Neural progenitor cell (in vitro differentiated cells): ENCODE data around the gene ZPR1. TPM values are rescaled to one million over a fixed set of nuclear protein-coding genes. Genes with fewer than 3 reads are reported as not detected.

Experiments
- DNase-seq: peaks from one replicate; pipeline ENCODE4 v3.0.0-alpha.2; 2016; ENCODE audit warnings: low spot score
- H2AFZ ChIP-seq: fragments of 200-600 bp; sonication (generic); replicated peaks from 2 replicates; pipeline ENCODE4 v1.6.1; 2016; ENCODE audit warnings: antibody characterized with exemption
- H3F3A ChIP-seq: fragments of 200-600 bp; sonication (generic); 2 replicates; pipeline ENCODE4 v1.6.1; 2016; ENCODE audit warnings: antibody characterized with exemption, low read depth
- H3K27ac ChIP-seq: fragments of 200-600 bp; sonication (generic); 2 replicates; pipeline ENCODE4 v1.5.1; 2016; ENCODE audit warnings: mild to moderate bottlenecking
- H3K27me3 ChIP-seq: fragments of 200-600 bp; sonication (generic); 2 replicates; pipeline ENCODE4 v1.6.1; 2016; ENCODE audit warnings: mild to moderate bottlenecking, moderate library complexity
- H3K36me3 ChIP-seq: fragments of 200-600 bp; sonication (generic); 2 replicates; pipeline ENCODE4 v1.5.1; 2016
- H3K4me1 ChIP-seq: fragments of 200-600 bp; sonication (generic); 2 replicates; pipeline ENCODE4 v1.6.1; 2016; ENCODE audit warnings: mixed run types
- H3K4me2 ChIP-seq: fragments of 200-600 bp; sonication (generic); 2 replicates; pipeline ENCODE4 v1.6.1; 2016
- H3K4me3 ChIP-seq: fragments of 200-600 bp; sonication (generic); 2 replicates; pipeline ENCODE4 v1.5.1; 2016
- H3K79me2 ChIP-seq: fragments of 200-600 bp; sonication (generic); 2 replicates; pipeline ENCODE4 v1.6.1; 2016; ENCODE audit warnings: low read depth
- H3K9ac ChIP-seq: fragments of 200-600 bp; sonication (generic); 2 replicates; pipeline ENCODE4 v1.6.1; 2016
- H3K9me3 ChIP-seq: fragments of 200-600 bp; sonication (generic); 2 replicates; pipeline ENCODE4 v1.5.1; 2016; ENCODE audit warnings: low read depth
- H4K20me1 ChIP-seq: fragments of 200-600 bp; sonication (generic); 2 replicates; pipeline ENCODE4 v1.6.1; 2016; ENCODE audit warnings: low read depth
- H3K27ac Mint-ChIP-seq: 3 replicates; pipeline ENCODE4 v1.8.0; 2021; ENCODE audit warnings: mixed read lengths
- H3K27me3 Mint-ChIP-seq: 2 replicates; pipeline ENCODE4 v1.8.0; 2022; ENCODE audit warnings: low read depth, mild to moderate bottlenecking, inconsistent platforms, moderate library complexity, mixed read lengths; ENCODE audit not compliant: insufficient read depth
- H3K36me3 Mint-ChIP-seq: 3 replicates; pipeline ENCODE4 v1.8.0; 2021; ENCODE audit warnings: mixed read lengths
- H3K4me1 Mint-ChIP-seq: 3 replicates; pipeline ENCODE4 v1.8.0; 2021; ENCODE audit warnings: mixed read lengths
- H3K4me3 Mint-ChIP-seq: 3 replicates; pipeline ENCODE4 v1.8.0; 2021; ENCODE audit warnings: mild to moderate bottlenecking, moderate library complexity, mixed read lengths
- H3K9me3 Mint-ChIP-seq: 3 replicates; pipeline ENCODE4 v1.8.0; 2020; ENCODE audit warnings: mixed read lengths
- CTCF ChIP-seq: fragments of 200-600 bp; sonication (generic); IDR thresholded peaks from 2 replicates; pipeline ENCODE4 v1.5.1; 2017; ENCODE audit warnings: antibody characterized with exemption, mild to moderate bottlenecking
- EZH2 ChIP-seq: fragments of 200-600 bp; sonication (generic); IDR thresholded peaks from 2 replicates; pipeline ENCODE4 v1.6.1; 2017; ENCODE audit warnings: antibody characterized with exemption, mild to moderate bottlenecking, moderate library complexity
- EZH2phosphoT487 ChIP-seq: fragments of 200-600 bp; sonication (generic); IDR thresholded peaks from 2 replicates; pipeline ENCODE4 v1.6.1; 2017; ENCODE audit warnings: antibody characterized with exemption
- total RNA-seq: library from RNA; depleted of rRNA; stranded (reverse); fragments of >200 nt; gene quantifications from 2 replicates; pipeline ENCODE4 v1.2.3, GENCODE V29; 2015; ENCODE audit warnings: low replicate concordance

The ZPR1 gene
- total RNA-seq, 1 donor from 2014 or later, result 38.5 TPM

- Histone ChIP-seq H3K27ac (no peak overlapping the region), H3K4me2 (peak overlapping the region; percentile 85), H3K9ac (no peak overlapping the region), H4K20me1 (no peaks in the 10 kb centered on the region), H3K27me3 (peaks cover 11% of the 10 kb centered on the region), H3K79me2 (peaks cover 16% of the 10 kb centered on the region), H2AFZ (no peak overlapping the region), H3K4me3 (peak overlapping the region; percentile 87), H3K4me1 (peaks cover 5% of the 10 kb centered on the region), H3K9me3 (no peaks in the 10 kb centered on the region), H3F3A (no peaks in the 10 kb centered on the region), H3K36me3 (no peaks in the 10 kb centered on the region)
- peak; percentile 37 for DNase-seq
- H3K27ac Mint-ChIP-seq, result no peak overlapping the region
- H3K9me3 Mint-ChIP-seq, result no peaks in the 10 kb centered on the region
- H3K4me1 Mint-ChIP-seq, result peaks cover 14% of the 10 kb centered on the region
- TF ChIP-seq EZH2phosphoT487 (no peak), EZH2 (no peak), CTCF (no peak)
- H3K27me3 Mint-ChIP-seq, result peaks cover 4% of the 10 kb centered on the region
- peaks cover 13% of the 10 kb centered on the region for H3K36me3 Mint-ChIP-seq
- H3K4me3 Mint-ChIP-seq, result peak overlapping the region; percentile 98
These were observed 1.2 kb upstream of the ZPR1 start for GRCh38 chr11:116788975-116789374.

- Mint-ChIP-seq H3K4me3 (peak overlapping the region; percentile 98), H3K27ac (peak overlapping the region; percentile 1), H3K4me1 (peaks cover 14% of the 10 kb centered on the region), H3K9me3 (no peaks in the 10 kb centered on the region), H3K27me3 (peaks cover 4% of the 10 kb centered on the region), H3K36me3 (peaks cover 14% of the 10 kb centered on the region)
- H3F3A ChIP-seq, result no peaks in the 10 kb centered on the region
- H3K9me3 ChIP-seq, result no peaks in the 10 kb centered on the region
- H3K4me1 ChIP-seq, result peaks cover 5% of the 10 kb centered on the region
- H2AFZ ChIP-seq, result peak overlapping the region; percentile 90
- no peak for DNase-seq
- H3K36me3 ChIP-seq, result no peaks in the 10 kb centered on the region
- peak overlapping the region; percentile 87 for H3K4me3 ChIP-seq
- H4K20me1 ChIP-seq, result no peaks in the 10 kb centered on the region
- TF ChIP-seq EZH2phosphoT487, result no peak
- peaks cover 11% of the 10 kb centered on the region for H3K27me3 ChIP-seq
- peak overlapping the region; percentile 85 for H3K4me2 ChIP-seq
- peak overlapping the region; percentile 61 for H3K9ac ChIP-seq
- no peak overlapping the region for H3K27ac ChIP-seq
- H3K79me2 ChIP-seq, result peaks cover 16% of the 10 kb centered on the region
These were observed 711 bp upstream of the ZPR1 start for GRCh38 chr11:116788534-116788933.

DNA sequence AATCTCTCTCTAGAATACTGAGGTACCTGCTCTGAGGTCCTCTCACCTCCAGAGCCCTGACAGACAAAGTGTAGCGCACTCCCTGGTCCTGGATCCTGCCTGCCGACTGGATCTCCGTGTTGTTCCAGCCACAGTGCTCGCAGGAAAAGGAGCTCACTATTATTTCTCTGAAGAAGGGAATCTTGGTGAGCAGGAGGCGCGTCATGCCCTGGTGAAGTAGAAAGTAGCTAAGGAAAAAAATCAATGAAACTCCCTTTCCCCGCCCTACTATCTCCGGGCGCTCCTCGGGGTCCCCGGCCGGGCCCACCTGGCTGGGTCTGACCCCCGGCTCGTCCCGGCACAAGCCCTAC lies 412 bp downstream of the ZPR1 start:
- Histone ChIP-seq H2AFZ (peak overlapping the region; percentile 90), H3K4me3 (peak overlapping the region; percentile 87), H3K79me2 (peaks cover 16% of the 10 kb centered on the region), H4K20me1 (no peaks in the 10 kb centered on the region), H3K27me3 (peaks cover 11% of the 10 kb centered on the region), H3K36me3 (no peaks in the 10 kb centered on the region), H3K9me3 (no peaks in the 10 kb centered on the region), H3K4me2 (peak overlapping the region; percentile 85), H3K27ac (no peak overlapping the region), H3F3A (no peaks in the 10 kb centered on the region), H3K9ac (peak overlapping the region; percentile 61), H3K4me1 (no peaks in the 10 kb centered on the region)
- H3K9me3 Mint-ChIP-seq, result no peaks in the 10 kb centered on the region
- H3K4me3 Mint-ChIP-seq, result peak overlapping the region; percentile 98
- H3K27ac Mint-ChIP-seq, result no peak overlapping the region
- H3K36me3 Mint-ChIP-seq, result peaks cover 14% of the 10 kb centered on the region
- no peak for DNase-seq
- peaks cover 4% of the 10 kb centered on the region for H3K27me3 Mint-ChIP-seq
- H3K4me1 Mint-ChIP-seq, result peaks cover 14% of the 10 kb centered on the region
- TF ChIP-seq EZH2phosphoT487 (no peak), EZH2 (no peak), CTCF (no peak)

DNA sequence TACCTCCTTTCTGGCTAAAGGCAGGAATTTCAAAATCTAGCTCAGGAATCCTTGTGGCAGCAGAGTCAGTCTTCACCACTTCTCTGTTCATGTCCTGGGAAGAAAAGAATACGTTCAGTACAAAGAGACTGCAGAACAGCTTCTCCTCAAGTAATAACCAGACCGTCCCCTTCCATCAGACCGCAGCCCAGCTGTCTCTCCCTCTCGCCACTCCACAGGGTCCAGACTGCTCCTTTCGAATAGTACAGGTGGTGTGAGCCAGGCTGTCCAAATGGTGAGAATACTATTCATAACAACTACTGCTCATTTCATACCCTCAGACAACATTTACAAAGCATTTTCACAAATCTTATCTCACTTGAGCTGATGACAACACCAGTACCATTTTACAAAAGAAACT lies 857 bp downstream of the ZPR1 start:
- peak overlapping the region; percentile 87 for H3K4me3 ChIP-seq
- peaks cover 4% of the 10 kb centered on the region for H3K27me3 Mint-ChIP-seq
- H3K9ac ChIP-seq, result peak overlapping the region; percentile 61
- H3K9me3 ChIP-seq, result no peaks in the 10 kb centered on the region
- no peaks in the 10 kb centered on the region for H3K4me1 ChIP-seq
- no peaks in the 10 kb centered on the region for H3F3A ChIP-seq
- H3K9me3 Mint-ChIP-seq, result no peaks in the 10 kb centered on the region
- TF ChIP-seq EZH2, result no peak
- TF ChIP-seq CTCF, result no peak
- TF ChIP-seq EZH2phosphoT487, result no peak
- peaks cover 18% of the 10 kb centered on the region for H3K36me3 Mint-ChIP-seq
- peak overlapping the region; percentile 90 for H2AFZ ChIP-seq
- H3K4me2 ChIP-seq, result peak overlapping the region; percentile 85
- H3K27me3 ChIP-seq, result peaks cover 11% of the 10 kb centered on the region
- peaks cover 16% of the 10 kb centered on the region for H3K79me2 ChIP-seq
- H3K4me3 Mint-ChIP-seq, result peak overlapping the region; percentile 98
- no peaks in the 10 kb centered on the region for H4K20me1 ChIP-seq
- no peak overlapping the region for H3K27ac Mint-ChIP-seq
- H3K27ac ChIP-seq, result no peak overlapping the region
- H3K36me3 ChIP-seq, result no peaks in the 10 kb centered on the region
- H3K4me1 Mint-ChIP-seq, result peaks cover 14% of the 10 kb centered on the region
- no peak for DNase-seq
